H9 (cell line): ENCODE results near the gene LY6G5B. TPM values are rescaled to one million over a fixed set of nuclear protein-coding genes. Genes with fewer than 3 reads are reported as not detected.
A peak's percentile ranks its signal among the peaks of the same experiment; 100 is the strongest.

Experiments used
- DNase-seq: peaks from one replicate; pipeline ENCODE4 v3.0.0-alpha.2; 2017
- H2AFZ ChIP-seq: one replicate; pipeline ENCODE4 v1.6.1; 2013; ENCODE audit warnings: mild to moderate bottlenecking, low read length, control low read depth, moderate library complexity
- H2AK5ac ChIP-seq: 2 replicates; pipeline ENCODE4 v1.6.1; 2013; ENCODE audit warnings: low read length, control low read depth, mixed read lengths; ENCODE audit not compliant: insufficient read length
- H2BK120ac ChIP-seq: one replicate; pipeline ENCODE4 v1.6.1; 2013; ENCODE audit warnings: low read depth, mild to moderate bottlenecking, low read length, control low read depth, inconsistent platforms; ENCODE audit not compliant: poor library complexity, severe bottlenecking
- H2BK12ac ChIP-seq: 2 replicates; pipeline ENCODE4 v1.6.1; 2013; ENCODE audit warnings: low read length, control low read depth, mixed read lengths, low read depth; ENCODE audit not compliant: insufficient read length
- H2BK15ac ChIP-seq: 2 replicates; pipeline ENCODE4 v1.6.1; 2013; ENCODE audit warnings: low read depth, low read length, control low read depth
- H2BK20ac ChIP-seq: one replicate; pipeline ENCODE4 v1.6.1; 2013; ENCODE audit warnings: low read depth, mild to moderate bottlenecking, low read length, control low read depth, inconsistent platforms; ENCODE audit not compliant: poor library complexity, severe bottlenecking
- H2BK5ac ChIP-seq: 2 replicates; pipeline ENCODE4 v1.6.1; 2013; ENCODE audit warnings: low read length, control low read depth, mixed read lengths; ENCODE audit not compliant: insufficient read length
- H3K14ac ChIP-seq: 2 replicates; pipeline ENCODE4 v1.6.1; 2013; ENCODE audit warnings: low read length, control low read depth; ENCODE audit not compliant: insufficient read depth
- H3K18ac ChIP-seq: 2 replicates; pipeline ENCODE4 v1.6.1; 2013; ENCODE audit warnings: low read depth, mild to moderate bottlenecking, mixed read lengths, low read length, control low read depth; ENCODE audit not compliant: insufficient read length
- H3K23ac ChIP-seq: 2 replicates; pipeline ENCODE4 v1.6.1; 2013; ENCODE audit warnings: low read length, control low read depth, mixed read lengths, low read depth; ENCODE audit not compliant: insufficient read length
- H3K23me2 ChIP-seq: 2 replicates; pipeline ENCODE4 v1.6.1; 2013; ENCODE audit warnings: low read depth, mild to moderate bottlenecking, mixed read lengths, low read length, control low read depth; ENCODE audit not compliant: insufficient read length, poor library complexity, severe bottlenecking
- H3K27ac ChIP-seq: 2 replicates; pipeline ENCODE4 v1.5.1; 2013; ENCODE audit warnings: low read length, control low read depth, mixed read lengths, low read depth; ENCODE audit not compliant: insufficient read length
- H3K27me3 ChIP-seq: 2 replicates; pipeline ENCODE4 v1.6.1; 2013; ENCODE audit warnings: low read length, control low read depth, inconsistent platforms; ENCODE audit not compliant: insufficient read depth
- H3K4ac ChIP-seq: 2 replicates; pipeline ENCODE4 v1.6.1; 2013; ENCODE audit warnings: low read depth, mild to moderate bottlenecking, control low read depth, inconsistent platforms, low read length, moderate library complexity
- H3K4me1 ChIP-seq: 2 replicates; pipeline ENCODE4 v1.6.1; 2013; ENCODE audit warnings: low read length, control low read depth, inconsistent platforms; ENCODE audit not compliant: insufficient read depth
- H3K4me2 ChIP-seq: 2 replicates; pipeline ENCODE4 v1.6.1; 2013; ENCODE audit warnings: low read length, control low read depth, mixed read lengths; ENCODE audit not compliant: insufficient read length, insufficient read depth
- H3K56ac ChIP-seq: 2 replicates; pipeline ENCODE4 v1.6.1; 2013; ENCODE audit warnings: low read depth, mild to moderate bottlenecking, mixed read lengths, low read length, control low read depth; ENCODE audit not compliant: insufficient read length
- H3K79me1 ChIP-seq: 2 replicates; pipeline ENCODE4 v1.6.1; 2013; ENCODE audit warnings: low read depth, mild to moderate bottlenecking, moderate library complexity, low read length, control low read depth, inconsistent platforms; ENCODE audit not compliant: insufficient read depth, poor library complexity, severe bottlenecking
- H3K79me2 ChIP-seq: 2 replicates; pipeline ENCODE4 v1.6.1; 2013; ENCODE audit warnings: low read length, control low read depth, inconsistent platforms; ENCODE audit not compliant: insufficient read depth
- H3K9ac ChIP-seq: 2 replicates; pipeline ENCODE4 v1.6.1; 2013; ENCODE audit warnings: low read length, control low read depth, mixed read lengths; ENCODE audit not compliant: insufficient read length; ENCODE audit errors: extremely low read depth
- H3K9me3 ChIP-seq: one replicate; pipeline ENCODE4 v1.6.1; 2013; ENCODE audit warnings: low read depth, low read length, inconsistent platforms; ENCODE audit not compliant: control insufficient read depth
- H3T11ph ChIP-seq: one replicate; pipeline ENCODE4 v1.6.1; 2013; ENCODE audit warnings: mild to moderate bottlenecking, low read length, control low read depth, inconsistent platforms
- H4K20me1 ChIP-seq: one replicate; pipeline ENCODE4 v1.6.1; 2013; ENCODE audit not compliant: control insufficient read depth, insufficient read length, insufficient read depth
- H4K5ac ChIP-seq: 2 replicates; pipeline ENCODE4 v1.6.1; 2013; ENCODE audit warnings: low read depth, mild to moderate bottlenecking, mixed read lengths, low read length, control low read depth; ENCODE audit not compliant: insufficient read length
- H4K8ac ChIP-seq: replicated peaks from 2 replicates; pipeline ENCODE4 v1.6.1; 2013; ENCODE audit warnings: low read length, control low read depth, mixed read lengths, low read depth; ENCODE audit not compliant: insufficient read length
- H4K91ac ChIP-seq: 2 replicates; pipeline ENCODE4 v1.6.1; 2013; ENCODE audit warnings: low read depth, mild to moderate bottlenecking, moderate library complexity, mixed read lengths, low read length, control low read depth; ENCODE audit not compliant: insufficient read length
- H3K27ac Mint-ChIP-seq, 3 experiments: 2 replicates in 2 of 3; 3 replicates in 1 of 3; pipeline ENCODE4 v1.8.0; 2020 to 2021; ENCODE audit warnings: mixed read lengths in 3 of 3, mild to moderate bottlenecking in 1 of 3, moderate library complexity in 1 of 3
- H3K27me3 Mint-ChIP-seq: 2 replicates; pipeline ENCODE4 v1.8.0; 2021; ENCODE audit warnings: low read depth, mild to moderate bottlenecking, moderate library complexity, mixed read lengths
- H3K36me3 Mint-ChIP-seq, 3 experiments: 2 replicates in 2 of 3; 3 replicates in 1 of 3; pipeline ENCODE4 v1.8.0; 2020 to 2021; ENCODE audit warnings: low read depth in 3 of 3, mixed read lengths in 3 of 3; ENCODE audit not compliant: insufficient read depth in 1 of 3
- H3K4me1 Mint-ChIP-seq, 2 experiments: 2 replicates each; pipeline ENCODE4 v1.8.0; 2020; ENCODE audit warnings: mixed read lengths in 2 of 2
- H3K4me3 Mint-ChIP-seq, 2 experiments: 2 replicates in 1 of 2; 3 replicates in 1 of 2; pipeline ENCODE4 v1.8.0; 2020 to 2021; ENCODE audit warnings: mild to moderate bottlenecking in 2 of 2, mixed read lengths in 2 of 2, moderate library complexity in 1 of 2
- H3K9me3 Mint-ChIP-seq, 2 experiments: 2 replicates in 1 of 2; 3 replicates in 1 of 2; pipeline ENCODE4 v1.8.0; 2020; ENCODE audit warnings: mild to moderate bottlenecking in 2 of 2, mixed read lengths in 2 of 2, moderate library complexity in 1 of 2
- CTCF ChIP-seq: fragments of 200-600 bp; sonication (generic); conservative IDR thresholded peaks from 3 replicates; pipeline ENCODE4 v1.8.0; 2021; ENCODE audit warnings: antibody characterized with exemption, mild to moderate bottlenecking
- WGBS: extraction: QIAGEN DNeasy Blood & Tissue Kit; methylation state at CpG from one replicate; pipeline ENCODE4 v1.1.7; 2013; ENCODE audit warnings: missing lambda C conversion rate, low lambda C conversion rate, mixed read lengths; ENCODE audit not compliant: insufficient read length; ENCODE audit errors: extremely low coverage; 5-methylcytosine and 5-hydroxymethylcytosine counted together
- total RNA-seq: library from RNA; stranded (reverse); gene quantifications from 2 replicates; pipeline ENCODE4 v1.2.1, GENCODE V29; 2021

The LY6G5B gene
- total RNA-seq, 1 experiment from 2014 or later: 21.6 TPM

- no peak overlapping the region for H3K56ac ChIP-seq
- H2BK120ac ChIP-seq: no peak overlapping the region
- peaks cover 5% of the 10 kb centered on the region; the same call in 1 of the 2 replicates for H3K4me1 ChIP-seq
- no peak overlapping the region for H2AK5ac ChIP-seq
- H3T11ph ChIP-seq: no peak overlapping the region
- no peaks in the 10 kb centered on the region for H3K79me2 ChIP-seq
- no peak overlapping the region for H3K9ac ChIP-seq
- H3K18ac ChIP-seq: no peak overlapping the region
- Mint-ChIP-seq H3K27ac (peak overlapping the region in 1 of 3 experiments; percentile 9; a peak in 1 of 7 replicates), H3K4me3 (no peak overlapping the region), H3K4me1 (peaks cover 31 to 41% of the 10 kb centered on the region in 2 experiments), H3K27me3 (peaks cover 9% of the 10 kb centered on the region), H3K36me3 (no peaks in the 10 kb centered on the region), H3K9me3 (no peaks in the 10 kb centered on the region)
- H4K91ac ChIP-seq: no peak overlapping the region
- H3K14ac ChIP-seq: no peak overlapping the region
- no peak overlapping the region for H4K5ac ChIP-seq
- H4K20me1 ChIP-seq: no peaks in the 10 kb centered on the region
- no peak overlapping the region for H2BK12ac ChIP-seq
- no peak overlapping the region for H2BK5ac ChIP-seq
- no peaks in the 10 kb centered on the region for H3K9me3 ChIP-seq
- WGBS: no CpG with 5 or more reads among the region's 8 CpGs
- no peak overlapping the region for H3K27ac ChIP-seq
- DNase-seq: no peak
- H3K79me1 ChIP-seq: no peaks in the 10 kb centered on the region
- H3K4ac ChIP-seq: no peak overlapping the region
- H3K23ac ChIP-seq: no peak overlapping the region
- no peaks in the 10 kb centered on the region for H3K23me2 ChIP-seq
- TF ChIP-seq CTCF: no peak
- no peak overlapping the region for H2BK15ac ChIP-seq
- H3K27me3 ChIP-seq: no peaks in the 10 kb centered on the region
- H2BK20ac ChIP-seq: no peak overlapping the region
- H2AFZ ChIP-seq: no peak overlapping the region
- H4K8ac ChIP-seq: no peak overlapping the region
- H3K4me2 ChIP-seq: no peak overlapping the region
These were observed 41.5 kb downstream of the LY6G5B start for GRCh38 chr6:31711233-31711632.
